ENCODE measurements around the gene PLCB4.

DNA sequence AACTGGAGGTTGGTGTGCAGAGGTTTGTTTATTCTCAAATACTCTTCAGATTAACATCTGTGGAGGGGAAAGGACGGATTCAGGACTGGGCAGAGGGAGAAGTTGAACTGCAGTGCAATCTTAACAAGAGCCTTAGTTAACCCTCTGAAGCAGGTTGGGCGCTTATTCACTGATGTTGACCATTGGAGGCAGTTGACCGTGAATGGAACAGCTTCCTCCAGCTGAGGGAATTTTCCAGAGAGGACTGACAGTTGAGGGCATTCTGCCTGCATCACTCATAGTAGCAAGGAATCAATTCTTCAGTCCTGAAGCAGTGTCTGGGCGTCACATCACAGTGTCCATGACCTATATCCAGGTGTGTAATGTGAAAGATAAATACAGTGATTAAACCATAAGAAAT lies 80.9 kb downstream of the PLCB4 start:
- no peak for TF ChIP-seq TAF1 (IDR thresholded peaks at IDR 0.05; ENCODE audit: borderline replicate concordance, insufficient read depth, low read length)
- TF ChIP-seq, protein P1, sequence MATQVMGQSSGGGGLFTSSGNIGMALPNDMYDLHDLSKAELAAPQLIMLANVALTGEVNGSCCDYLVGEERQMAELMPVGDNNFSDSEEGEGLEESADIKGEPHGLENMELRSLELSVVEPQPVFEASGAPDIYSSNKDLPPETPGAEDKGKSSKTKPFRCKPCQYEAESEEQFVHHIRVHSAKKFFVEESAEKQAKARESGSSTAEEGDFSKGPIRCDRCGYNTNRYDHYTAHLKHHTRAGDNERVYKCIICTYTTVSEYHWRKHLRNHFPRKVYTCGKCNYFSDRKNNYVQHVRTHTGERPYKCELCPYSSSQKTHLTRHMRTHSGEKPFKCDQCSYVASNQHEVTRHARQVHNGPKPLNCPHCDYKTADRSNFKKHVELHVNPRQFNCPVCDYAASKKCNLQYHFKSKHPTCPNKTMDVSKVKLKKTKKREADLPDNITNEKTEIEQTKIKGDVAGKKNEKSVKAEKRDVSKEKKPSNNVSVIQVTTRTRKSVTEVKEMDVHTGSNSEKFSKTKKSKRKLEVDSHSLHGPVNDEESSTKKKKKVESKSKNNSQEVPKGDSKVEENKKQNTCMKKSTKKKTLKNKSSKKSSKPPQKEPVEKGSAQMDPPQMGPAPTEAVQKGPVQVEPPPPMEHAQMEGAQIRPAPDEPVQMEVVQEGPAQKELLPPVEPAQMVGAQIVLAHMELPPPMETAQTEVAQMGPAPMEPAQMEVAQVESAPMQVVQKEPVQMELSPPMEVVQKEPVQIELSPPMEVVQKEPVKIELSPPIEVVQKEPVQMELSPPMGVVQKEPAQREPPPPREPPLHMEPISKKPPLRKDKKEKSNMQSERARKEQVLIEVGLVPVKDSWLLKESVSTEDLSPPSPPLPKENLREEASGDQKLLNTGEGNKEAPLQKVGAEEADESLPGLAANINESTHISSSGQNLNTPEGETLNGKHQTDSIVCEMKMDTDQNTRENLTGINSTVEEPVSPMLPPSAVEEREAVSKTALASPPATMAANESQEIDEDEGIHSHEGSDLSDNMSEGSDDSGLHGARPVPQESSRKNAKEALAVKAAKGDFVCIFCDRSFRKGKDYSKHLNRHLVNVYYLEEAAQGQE (IDR thresholded peaks at IDR 0.05; ENCODE audit: insufficient read depth in 1 of 2, low read depth in 2 of 2, low read length in 2 of 2), result no peak

Measured in PFSK-1 (cell line).